G401.6 (cell line): ENCODE data around the gene EXD3.
"Not testable (repeated sequence)": the region's sequence is repeated elsewhere in the genome, so short reads cannot be mapped to it uniquely, and the experiment has no call there.

Source experiments
- FAIRE-seq: peaks from 2 replicates; lab custom pipeline; 2012; peaks lifted over from hg19 to GRCh38; lab: Jason Lieb, UNC

The EXD3 gene

DNA sequence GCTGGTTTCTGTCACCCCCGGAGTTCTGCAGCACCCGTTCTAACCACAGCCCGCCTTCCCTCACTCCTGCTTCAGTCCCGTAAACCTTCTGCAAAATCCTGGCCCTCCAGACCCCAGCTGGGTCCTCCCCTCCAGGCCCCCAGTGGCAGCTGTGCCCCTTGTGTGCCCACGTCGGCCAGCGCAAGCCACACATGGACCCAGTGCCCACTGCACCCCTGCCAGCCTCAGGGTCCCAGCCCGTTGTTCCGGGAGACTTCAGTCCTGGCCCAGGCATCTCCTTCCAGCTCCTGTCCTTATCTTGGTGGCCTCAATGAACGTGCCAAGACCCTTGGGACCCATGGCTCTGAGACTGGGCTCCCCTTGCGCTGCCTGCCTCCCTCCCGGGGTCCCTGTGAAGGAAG lies 43.2 kb downstream of the EXD3 start:
- FAIRE-seq = no peak

GRCh38 chr9:137378688-137379410 lies 44.1 kb downstream of the EXD3 start:
- not testable (repeated sequence) for FAIRE-seq

GRCh38 chr9:137376386-137376785 lies 46.6 kb downstream of the EXD3 start:
- no peak for FAIRE-seq

DNA sequence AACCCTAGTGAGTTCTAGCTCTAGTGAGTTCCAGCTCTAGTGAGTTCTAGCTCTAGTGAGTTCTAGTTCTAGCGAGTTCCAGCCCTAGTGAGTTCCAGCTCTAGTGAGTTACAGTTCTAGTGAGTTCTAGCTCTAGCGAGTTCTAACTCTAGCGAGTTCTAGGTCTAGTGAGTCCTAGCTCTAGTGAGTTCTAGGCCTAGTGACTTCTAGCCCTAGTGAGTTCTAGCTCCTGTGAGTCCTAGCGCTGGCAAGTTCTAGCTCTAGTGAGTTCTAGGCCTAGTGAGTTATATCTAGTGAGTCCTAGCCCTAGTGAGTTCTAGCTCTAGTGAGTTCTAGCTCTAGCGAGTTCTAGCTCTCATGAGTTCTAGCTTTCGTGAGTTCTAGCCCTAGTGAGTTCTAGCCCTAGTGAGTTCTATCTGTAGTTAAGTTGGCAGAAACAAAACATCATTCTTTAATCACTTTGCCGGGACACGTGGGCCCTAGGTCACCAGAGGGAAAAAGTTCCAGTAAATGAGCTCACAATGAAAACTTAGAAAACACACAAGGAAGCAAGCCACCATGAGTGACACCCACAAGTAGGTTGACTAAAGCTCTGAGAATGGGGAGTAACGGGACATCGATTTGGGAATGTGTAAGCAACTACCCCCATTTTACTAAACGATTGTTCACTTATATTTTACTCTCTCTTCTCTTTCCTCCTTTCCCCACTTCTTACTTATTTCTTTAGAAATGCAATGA lies 47.5 kb downstream of the EXD3 start:
- no peak for FAIRE-seq

GRCh38 chr9:137374131-137374845 lies 48.7 kb downstream of the EXD3 start:
- no peak for FAIRE-seq

DNA sequence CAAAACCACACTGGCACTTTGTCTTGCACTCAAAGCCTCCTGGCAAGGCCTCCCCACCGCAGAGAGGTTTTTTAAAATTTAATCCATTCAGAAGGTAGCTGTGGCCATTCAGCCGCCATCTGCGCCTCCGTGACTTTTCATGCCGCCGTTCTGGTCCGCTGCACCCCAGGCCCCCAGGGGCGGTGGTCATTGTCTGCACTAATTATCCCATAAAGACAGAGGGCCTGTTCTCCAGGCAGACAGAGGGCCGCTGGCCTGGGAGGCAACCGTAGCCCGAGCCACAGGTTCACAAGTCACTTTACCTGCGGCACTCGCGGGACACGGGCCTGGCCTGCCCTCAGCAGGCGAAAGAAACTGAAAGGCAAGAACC lies 49.4 kb downstream of the EXD3 start:
- no peak for FAIRE-seq

DNA sequence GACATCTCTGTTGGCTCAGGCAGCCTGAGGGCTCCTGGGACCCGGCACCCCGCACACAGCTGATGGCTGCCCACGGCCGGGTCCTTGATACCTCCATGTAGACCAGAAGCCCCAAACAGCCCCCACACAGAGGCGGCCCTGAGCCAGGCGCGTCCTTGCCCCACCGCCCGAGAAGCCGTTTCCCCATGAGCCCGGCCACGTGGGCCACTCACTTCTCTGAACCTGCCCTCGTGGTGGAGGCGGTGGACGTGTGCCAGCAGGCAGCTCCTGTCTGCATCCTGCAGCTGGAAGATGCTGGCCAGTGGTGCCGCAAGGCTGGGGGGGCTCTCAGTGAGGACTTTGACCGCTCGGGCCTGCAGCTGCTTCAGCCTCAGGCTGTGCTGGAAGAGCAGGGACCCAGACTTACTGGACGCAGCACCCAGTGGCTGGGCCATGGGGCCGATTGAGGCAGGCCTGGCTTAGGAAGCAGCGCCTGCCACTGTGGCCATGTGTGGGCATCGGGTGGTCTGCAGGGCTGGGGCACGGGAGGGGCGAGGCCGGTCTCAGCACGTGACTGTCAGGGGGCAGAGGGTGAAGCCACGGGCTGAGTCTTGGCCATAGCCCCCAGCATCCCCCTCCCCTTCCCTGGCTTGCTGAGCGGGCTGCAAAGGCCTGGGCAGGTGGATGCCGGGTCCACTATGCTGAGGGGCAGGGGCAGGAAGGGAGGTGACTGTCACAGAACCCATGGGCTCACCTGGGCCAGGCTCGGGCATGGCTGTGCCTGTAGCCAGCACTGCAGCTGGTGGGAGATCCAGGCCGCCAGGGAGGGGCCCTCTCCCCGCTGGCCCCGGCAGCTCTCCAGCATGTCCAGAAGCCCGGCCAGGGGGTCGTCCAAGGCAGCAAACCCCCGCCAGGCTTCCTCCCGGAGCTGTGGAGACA lies 50.0 kb downstream of the EXD3 start:
- FAIRE-seq = no peak

DNA sequence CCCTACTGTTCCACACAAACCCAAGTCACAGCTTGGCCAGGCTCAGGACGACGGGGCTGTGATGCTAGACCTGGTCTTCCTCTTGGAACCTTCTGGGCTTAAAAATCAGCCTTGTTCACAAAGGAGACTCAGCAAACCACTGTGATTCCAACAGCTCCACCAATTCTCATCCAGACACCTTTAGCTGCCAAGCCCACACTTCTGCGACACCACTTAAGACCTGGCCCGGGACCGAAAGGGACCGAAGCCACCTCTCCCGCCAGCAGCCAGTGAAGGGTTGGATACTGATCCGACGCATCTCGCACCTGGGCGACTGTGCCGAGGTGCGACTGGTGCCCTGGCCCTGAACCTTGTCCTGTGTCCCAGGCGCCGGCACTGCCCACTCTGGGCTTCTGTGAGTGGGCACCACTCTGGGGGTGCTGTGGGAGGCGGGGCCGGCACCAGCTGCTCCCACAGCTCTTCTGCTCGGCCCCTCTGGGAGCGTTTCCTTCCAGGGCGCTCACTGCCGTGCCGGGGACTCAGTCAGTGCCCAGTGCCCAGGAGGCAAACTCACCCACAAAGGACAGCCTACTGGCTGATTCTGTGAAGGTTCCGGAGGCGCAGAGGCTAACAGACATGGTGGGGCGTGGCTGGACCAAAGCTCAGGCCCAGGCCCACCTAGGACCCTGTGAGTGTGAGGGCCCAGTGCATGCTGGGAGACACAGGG lies 50.9 kb downstream of the EXD3 start:
- no peak for FAIRE-seq

GRCh38 chr9:137371521-137371941 lies 51.4 kb downstream of the EXD3 start:
- no peak for FAIRE-seq

DNA sequence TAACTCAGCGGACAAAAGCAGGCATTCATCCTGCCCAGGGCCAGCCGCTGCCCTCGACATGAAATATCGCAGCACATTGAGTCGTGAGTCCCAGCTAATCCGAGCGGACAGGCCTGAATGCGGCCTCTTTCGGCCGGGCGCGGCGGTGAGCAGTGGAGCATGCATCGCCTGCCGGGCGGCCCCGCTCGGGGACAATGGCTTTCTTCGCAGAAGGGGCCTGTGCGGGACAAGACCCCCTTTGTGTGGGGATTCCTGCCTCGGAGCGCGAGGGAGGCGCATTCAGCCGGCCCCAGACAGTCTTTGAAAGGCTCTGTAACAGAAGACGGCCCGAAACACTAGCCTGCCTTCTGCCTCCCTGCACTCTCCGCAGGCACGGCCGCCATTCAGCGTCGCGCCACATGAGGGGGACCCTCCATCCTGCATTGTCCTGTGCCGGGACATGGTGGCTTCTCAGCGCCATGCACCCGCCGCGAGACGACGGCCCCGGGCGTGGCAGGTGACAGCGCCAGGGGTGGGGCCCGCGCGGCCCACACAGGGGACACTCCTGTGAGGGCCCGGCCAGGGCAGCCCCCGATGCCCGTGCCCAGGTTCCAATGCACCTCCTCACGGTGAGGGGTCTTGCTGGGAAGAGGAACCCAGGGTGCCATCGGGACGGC lies 52.0 kb downstream of the EXD3 start:
- FAIRE-seq = no peak

DNA sequence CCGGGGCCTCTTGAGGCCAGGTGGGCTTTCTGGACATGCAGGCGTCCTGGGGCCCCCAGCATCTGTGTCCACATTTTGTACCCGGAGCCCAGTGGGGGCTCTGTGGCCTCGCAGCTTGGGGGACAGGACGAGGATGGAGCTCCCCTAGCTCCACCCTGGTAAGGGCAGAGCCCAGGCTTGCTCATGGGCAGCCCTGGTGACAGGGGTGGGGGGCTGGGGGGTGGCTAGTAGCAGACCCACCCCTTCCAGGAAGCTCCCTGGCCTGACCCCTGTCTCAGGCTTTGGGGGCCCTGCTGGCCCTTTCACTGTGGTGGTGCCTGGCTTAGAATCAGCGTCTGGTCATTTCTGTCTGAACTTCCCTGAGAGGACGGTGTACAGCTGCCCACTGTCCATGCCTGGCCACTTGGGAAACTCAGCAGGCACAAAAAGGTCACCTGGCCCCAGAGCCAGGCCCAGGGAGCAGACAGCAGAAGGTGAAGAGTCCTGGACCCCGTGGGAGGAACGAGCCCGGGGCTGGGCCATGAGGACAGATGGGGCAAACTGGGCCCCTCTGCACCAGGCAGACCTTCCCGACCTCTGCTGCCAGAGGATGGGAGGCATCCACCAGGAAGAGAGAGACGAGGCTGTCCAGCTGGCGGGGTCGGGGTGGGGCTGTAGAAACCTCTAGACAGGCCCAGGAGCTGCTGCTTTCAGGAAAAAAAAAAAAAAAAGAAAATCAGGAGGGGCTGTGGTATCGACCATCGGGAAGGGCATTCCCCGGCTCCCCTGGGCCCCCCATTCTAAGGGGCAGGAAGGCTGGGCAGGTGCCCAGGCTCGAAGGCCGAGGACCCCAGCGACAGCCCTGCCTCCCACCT lies 52.8 kb downstream of the EXD3 start:
- FAIRE-seq = no peak

DNA sequence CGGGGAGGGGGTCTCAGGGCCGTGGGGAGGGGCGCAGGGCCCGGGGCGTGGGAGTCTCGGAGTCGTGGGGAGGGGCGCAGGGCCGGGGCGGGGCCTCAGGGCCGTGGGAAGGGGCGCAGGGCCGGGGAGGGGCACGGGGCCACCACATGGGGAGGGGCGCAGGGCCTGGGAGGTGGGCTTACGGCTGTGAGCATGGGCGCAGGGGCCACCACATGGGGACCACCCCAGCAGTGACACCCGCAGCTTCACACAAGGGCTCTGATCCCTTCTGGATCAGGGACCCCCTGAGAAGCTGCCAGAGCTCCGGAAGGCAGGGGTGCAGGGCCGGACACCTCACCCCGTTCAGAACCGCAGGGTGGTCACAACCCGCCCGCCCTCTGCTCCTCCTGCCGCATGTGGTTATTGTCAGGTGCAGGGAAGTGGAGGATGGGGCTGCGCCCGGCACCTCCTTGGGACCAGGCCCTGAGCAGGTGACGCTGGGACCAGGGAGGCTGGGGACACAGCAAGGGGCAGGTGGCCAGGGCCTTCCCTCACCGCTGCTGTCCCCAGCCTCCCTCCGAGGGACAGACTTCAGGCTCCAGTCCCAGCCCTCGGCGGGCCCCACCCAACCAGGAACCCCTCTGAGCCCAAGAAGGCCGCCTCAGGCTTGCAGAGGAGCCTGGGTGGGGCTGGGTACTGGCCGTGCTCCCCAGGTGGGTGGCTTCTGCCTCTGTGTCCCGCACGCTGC lies 53.7 kb downstream of the EXD3 start:
- no peak for FAIRE-seq

DNA sequence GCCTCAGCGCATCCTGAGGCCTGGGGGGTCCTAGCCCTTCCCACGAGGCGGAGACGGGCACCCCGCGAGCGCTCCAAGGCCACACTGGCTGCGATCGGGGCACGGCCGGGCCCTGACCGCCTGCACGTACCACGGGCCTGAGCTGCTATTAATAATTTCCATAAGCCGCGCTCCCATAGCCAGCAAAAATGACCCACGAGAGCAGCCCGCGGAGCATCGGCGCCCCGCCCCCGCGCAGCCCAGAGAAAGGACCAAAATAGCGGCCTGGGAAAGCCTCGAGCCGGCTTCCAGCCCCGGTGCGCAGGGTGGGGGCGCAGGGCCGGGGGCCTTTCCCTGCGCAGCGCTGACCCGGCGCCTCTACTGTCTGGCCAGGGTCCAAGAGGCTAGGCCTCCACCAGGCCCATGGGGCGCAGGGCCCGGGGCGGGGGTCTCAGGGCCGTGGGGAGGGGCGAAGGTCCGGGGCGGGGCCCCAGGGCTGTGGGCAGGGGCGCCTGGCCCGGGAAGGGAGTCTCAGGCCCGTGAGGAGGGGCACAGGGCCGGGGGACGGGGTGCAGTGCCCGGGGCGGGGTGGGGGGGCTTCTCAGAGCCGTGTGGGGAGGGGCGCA lies 54.4 kb downstream of the EXD3 start:
- no peak for FAIRE-seq

- FAIRE-seq = no peak
Observed at GRCh38 chr9:137367506-137368430, 55.2 kb downstream of the EXD3 start.

- FAIRE-seq = no peak
Observed at GRCh38 chr9:137366891-137367381, 56.0 kb downstream of the EXD3 start.

DNA sequence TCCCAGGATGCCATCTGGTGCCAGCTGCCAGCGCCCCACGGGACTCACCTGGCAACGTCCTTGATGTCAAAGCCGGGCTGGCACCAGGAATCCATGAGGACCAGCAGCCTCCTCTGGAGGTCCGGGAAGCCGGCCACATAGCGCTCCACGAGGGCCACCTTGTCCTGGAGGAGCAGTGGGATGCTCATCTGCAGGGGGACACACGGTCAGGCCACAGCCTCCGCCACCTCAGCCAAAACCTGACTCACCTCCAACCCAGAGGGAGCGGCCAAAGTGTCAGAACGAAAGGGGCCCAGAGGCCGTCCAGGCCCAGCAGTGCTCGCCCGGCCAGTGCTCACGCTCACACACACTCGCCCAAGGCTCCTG lies 56.5 kb downstream of the EXD3 start:
- FAIRE-seq = no peak

- no peak for FAIRE-seq
Observed at GRCh38 chr9:137365552-137366444, 57.2 kb downstream of the EXD3 start.
